ENCODE measurements around the gene MTCL3.

The MTCL3 gene

DNA sequence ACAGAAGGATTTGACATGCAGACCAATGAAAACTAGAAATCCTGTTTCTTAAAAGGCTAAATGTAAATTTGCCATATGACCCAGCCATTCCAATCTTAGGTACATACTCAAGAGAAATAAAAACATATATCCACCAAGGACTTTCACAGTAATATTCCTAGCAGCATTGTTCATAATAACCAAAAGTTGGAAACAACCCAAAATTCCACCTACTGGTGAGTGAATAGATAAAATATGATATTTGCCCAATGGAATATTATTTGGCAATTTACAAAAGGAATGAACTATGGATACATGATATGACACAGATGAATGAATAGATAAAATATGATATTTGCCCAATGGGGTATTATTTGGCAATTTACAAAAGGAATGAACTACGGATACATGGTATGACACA, 22.7 kb downstream of the MTCL3 start:
- no peak for ATAC-seq
- DNase-seq = no peak
- Mint-ChIP-seq H3K36me3 (ENCODE audit: low read depth) (no peaks in the 10 kb centered on the region), H3K4me3 (no peak overlapping the region), H3K27me3 (peaks cover 5% of the 10 kb centered on the region), H3K27ac (no peak overlapping the region), H3K4me1 (no peaks in the 10 kb centered on the region), H3K9me3 (no peaks in the 10 kb centered on the region)

DNA sequence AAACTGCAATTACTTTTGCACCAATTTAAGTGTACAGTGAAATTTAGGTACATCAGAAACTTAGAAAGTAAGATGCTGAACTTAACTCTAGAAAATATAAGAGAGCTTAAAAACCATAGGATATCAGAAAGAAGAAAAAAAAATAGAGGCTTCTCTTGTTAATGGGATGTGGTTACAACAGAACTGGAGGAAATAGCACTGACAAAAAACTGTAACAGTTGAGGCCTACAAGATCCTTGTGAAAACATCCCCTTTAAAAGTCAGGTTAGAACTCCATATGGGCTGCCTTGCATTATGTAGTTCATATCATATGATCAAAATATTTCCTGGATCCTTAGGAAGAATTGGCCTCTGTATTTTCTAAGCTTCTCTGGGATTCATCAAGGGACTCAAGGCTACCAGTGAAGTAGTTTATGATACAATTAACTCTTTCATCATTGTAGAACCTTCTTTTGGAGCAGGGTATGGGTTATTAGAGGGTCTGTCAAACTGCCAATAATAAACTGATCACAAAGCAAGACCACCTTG, 24.8 kb downstream of the MTCL3 start:
- H3K27ac Mint-ChIP-seq = no peak overlapping the region

DNA sequence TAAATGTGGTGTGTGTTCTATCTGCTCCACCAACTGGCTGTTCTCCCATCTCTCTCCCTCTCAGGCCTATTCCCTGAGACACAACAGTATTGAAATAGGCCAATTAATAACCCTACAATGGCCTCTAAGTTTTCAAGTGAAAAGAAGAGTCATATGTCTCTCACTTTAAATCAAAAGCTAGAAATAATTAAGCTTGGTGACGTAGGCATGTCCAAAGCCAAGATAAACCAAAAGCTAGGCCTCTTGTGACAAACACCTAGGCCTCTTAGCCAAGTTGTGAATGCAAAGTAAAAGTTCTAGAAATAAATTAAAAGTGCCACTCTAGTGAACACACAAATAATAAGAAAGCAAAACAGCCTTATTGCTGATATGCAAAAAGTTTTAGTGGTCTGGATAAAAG, 29.9 kb downstream of the MTCL3 start:
- ATAC-seq (no peak), DNase-seq (no peak)
- peaks cover 4% of the 10 kb centered on the region for H3K9me3 Mint-ChIP-seq
- H3K36me3 Mint-ChIP-seq (ENCODE audit: low read depth) = peaks cover 6% of the 10 kb centered on the region
- H3K27ac Mint-ChIP-seq = no peak overlapping the region
- H3K27me3 Mint-ChIP-seq = no peaks in the 10 kb centered on the region
- H3K4me1 Mint-ChIP-seq = peaks cover 14% of the 10 kb centered on the region
- H3K4me3 Mint-ChIP-seq = no peak overlapping the region

More for the DNA sequence above, 24.8 kb downstream of the MTCL3 start:
- DNase-seq (no peak), ATAC-seq (no peak)
- H3K4me1 Mint-ChIP-seq = no peaks in the 10 kb centered on the region
- no peak overlapping the region for H3K4me3 Mint-ChIP-seq
- no peaks in the 10 kb centered on the region for H3K9me3 Mint-ChIP-seq
- peaks cover 6% of the 10 kb centered on the region for H3K36me3 Mint-ChIP-seq (ENCODE audit: low read depth)
- H3K27me3 Mint-ChIP-seq = peaks cover 5% of the 10 kb centered on the region

DNA sequence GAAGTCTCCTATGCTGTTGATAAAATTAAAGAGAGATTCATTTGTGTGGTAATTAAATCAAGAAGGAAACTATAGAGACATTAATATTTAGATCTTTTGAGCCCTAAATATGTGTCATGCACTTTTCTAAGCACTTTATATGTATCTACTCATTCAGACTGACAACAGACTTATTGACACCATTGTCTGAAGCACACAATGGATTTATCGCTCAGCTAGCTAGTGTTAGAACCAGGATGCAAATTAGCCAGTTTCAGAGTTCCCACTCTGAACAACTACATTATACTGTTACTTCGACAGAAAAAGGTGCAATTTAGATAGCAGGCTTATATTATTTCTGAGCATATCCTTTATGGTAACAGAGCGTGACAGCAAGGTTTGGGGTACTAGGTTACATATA, 32.2 kb downstream of the MTCL3 start:
- Mint-ChIP-seq H3K27me3 (no peaks in the 10 kb centered on the region), H3K36me3 (ENCODE audit: low read depth) (peaks cover 12% of the 10 kb centered on the region)

DNA sequence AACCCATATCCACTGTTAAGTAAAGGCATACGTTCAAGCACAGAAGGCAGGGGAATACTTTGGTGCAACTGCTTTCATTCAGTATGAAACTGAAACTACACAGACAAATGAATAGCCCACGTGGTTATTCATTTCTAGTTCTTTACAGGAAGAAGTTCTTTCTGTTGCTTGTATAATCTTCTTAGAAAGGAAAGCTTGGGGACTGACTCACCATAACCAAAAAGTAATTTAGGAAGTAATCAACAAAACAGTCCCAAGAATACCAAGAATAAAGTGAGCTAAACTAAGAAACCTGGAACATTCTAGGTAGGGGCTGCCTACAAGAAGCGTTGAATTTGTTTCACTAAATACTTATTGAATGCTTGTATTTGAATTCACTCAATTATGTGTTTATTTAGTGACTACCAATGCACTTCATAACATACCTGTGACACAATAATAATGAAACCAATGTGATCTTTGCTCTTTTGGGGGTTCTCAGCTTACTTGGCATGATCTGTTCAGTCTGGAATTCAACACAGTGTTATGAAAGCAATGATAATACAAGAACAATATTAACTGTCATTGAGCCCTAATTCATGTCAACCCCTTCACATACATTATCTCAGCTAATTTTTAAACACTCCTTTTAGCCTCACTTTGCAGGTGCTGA, 34.8 kb downstream of the MTCL3 start:
- peak; percentile 90 for ATAC-seq
- Mint-ChIP-seq H3K4me3 (peak overlapping the region; percentile 6), H3K9me3 (peaks cover 4% of the 10 kb centered on the region), H3K36me3 (ENCODE audit: low read depth) (peaks cover 6% of the 10 kb centered on the region), H3K27ac (peak overlapping the region; percentile 69), H3K4me1 (peaks cover 23% of the 10 kb centered on the region), H3K27me3 (no peaks in the 10 kb centered on the region)
- no peak for DNase-seq

More for the DNA sequence above, 32.2 kb downstream of the MTCL3 start:
- Mint-ChIP-seq H3K9me3 (peaks cover 4% of the 10 kb centered on the region), H3K4me3 (no peak overlapping the region), H3K27ac (no peak overlapping the region), H3K4me1 (peaks cover 23% of the 10 kb centered on the region)
- ATAC-seq (no peak), DNase-seq (no peak)

DNA sequence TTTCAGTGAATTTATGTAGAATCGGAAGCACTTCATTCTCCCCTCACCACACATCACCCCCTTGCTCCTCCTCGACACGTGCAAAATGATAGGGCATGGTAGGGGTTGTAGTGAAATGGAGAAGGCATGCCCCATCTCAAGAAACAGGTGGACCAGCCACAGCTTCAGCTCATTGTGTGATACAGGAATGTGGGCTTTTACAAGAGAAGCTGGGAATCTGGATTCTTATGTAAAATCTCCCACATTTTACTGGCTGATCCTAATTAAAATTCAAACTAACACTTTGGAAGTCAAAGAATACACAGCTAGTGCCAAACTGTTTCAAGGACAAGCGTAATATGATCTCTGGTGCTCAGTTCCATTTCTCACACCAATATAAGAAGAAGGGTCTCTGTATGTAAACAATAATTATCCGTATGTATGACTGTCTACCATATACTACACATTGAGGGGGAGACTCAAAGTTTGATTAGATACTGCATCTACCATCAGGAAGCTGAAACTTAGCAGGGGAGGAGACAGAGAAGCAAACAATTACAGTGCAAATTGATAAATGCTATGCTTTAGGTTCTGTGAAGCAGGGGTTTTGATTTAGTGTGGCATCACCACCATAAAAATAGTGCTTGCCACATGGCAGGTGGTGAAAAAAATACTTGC, 35.6 kb downstream of the MTCL3 start:
- DNase-seq (no peak), ATAC-seq (no peak)
- peak overlapping the region; percentile 69 for H3K27ac Mint-ChIP-seq
- H3K36me3 Mint-ChIP-seq (ENCODE audit: low read depth) = peaks cover 6% of the 10 kb centered on the region
- H3K4me1 Mint-ChIP-seq = peaks cover 23% of the 10 kb centered on the region
- peak overlapping the region; percentile 27 for H3K4me3 Mint-ChIP-seq
- peaks cover 4% of the 10 kb centered on the region for H3K9me3 Mint-ChIP-seq
- H3K27me3 Mint-ChIP-seq = no peaks in the 10 kb centered on the region

DNA sequence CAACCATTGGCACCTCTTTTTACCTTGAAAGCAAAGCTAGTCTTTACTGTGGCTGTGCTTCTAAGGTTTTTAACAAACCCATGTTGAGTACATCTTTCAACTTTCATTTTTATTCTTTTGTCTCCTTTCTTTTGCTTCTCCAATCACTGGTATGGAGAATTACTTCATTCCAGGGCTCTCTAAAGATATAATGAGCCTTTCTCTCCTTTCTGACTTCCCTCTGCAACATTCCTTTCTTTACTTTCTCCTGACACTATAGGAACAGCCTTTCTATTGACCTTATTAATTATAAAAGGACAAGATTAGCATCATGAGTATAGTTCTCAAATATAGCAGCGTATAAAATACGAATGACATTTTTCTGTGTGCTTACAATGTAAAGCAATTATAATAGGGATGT, 36.8 kb downstream of the MTCL3 start:
- no peak for DNase-seq
- ATAC-seq = no peak
- Mint-ChIP-seq H3K4me3 (no peak overlapping the region), H3K4me1 (peaks cover 23% of the 10 kb centered on the region), H3K27ac (no peak overlapping the region), H3K36me3 (ENCODE audit: low read depth) (peaks cover 8% of the 10 kb centered on the region), H3K9me3 (peaks cover 4% of the 10 kb centered on the region), H3K27me3 (peaks cover 2% of the 10 kb centered on the region)

DNA sequence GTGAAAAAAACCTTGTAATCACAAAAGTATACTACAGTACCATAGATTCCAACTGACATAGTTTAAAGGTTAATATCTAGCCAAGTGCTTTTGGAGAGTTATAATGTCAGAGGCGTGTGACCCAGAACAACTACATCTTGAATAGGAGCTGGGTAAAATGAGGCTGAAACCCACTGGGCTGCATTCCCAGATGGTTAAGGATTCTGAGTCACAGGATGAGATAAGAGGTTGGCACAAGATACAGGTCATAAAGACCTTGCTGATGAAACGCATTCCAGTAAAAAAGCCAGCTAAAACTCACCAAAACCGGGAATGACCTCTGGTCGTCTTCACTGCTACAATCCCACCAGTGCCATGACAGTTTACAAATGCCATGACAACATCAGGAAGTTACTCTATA, 37.5 kb downstream of the MTCL3 start:
- no peak for ATAC-seq
- DNase-seq = no peak
- Mint-ChIP-seq H3K9me3 (peaks cover 4% of the 10 kb centered on the region), H3K27me3 (peaks cover 2% of the 10 kb centered on the region), H3K4me1 (peaks cover 23% of the 10 kb centered on the region), H3K36me3 (ENCODE audit: low read depth) (peaks cover 8% of the 10 kb centered on the region), H3K27ac (no peak overlapping the region), H3K4me3 (no peak overlapping the region)

DNA sequence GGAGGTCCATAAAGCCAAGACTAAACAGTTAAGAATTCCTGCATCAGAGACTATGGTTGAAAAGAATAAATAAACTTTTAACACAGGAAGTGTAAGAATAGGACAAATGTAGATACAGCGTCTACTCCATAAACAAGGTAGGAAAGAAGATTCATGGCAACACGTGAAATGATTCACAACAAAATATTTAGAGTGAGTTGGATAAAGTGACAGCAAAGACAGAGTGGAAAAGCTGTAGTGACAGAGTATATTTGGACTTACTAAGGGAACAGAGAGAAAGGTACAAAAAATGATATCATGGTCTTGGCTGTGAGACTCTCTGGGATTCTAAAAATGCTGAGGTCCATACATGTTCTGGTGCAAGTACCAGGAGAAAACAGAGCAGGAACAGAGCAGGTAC, 38.0 kb downstream of the MTCL3 start:
- Mint-ChIP-seq H3K27me3 (peaks cover 2% of the 10 kb centered on the region), H3K36me3 (ENCODE audit: low read depth) (peaks cover 10% of the 10 kb centered on the region), H3K27ac (no peak overlapping the region), H3K4me1 (peaks cover 23% of the 10 kb centered on the region), H3K9me3 (peaks cover 4% of the 10 kb centered on the region), H3K4me3 (no peak overlapping the region)
- DNase-seq = no peak
- no peak for ATAC-seq

DNA sequence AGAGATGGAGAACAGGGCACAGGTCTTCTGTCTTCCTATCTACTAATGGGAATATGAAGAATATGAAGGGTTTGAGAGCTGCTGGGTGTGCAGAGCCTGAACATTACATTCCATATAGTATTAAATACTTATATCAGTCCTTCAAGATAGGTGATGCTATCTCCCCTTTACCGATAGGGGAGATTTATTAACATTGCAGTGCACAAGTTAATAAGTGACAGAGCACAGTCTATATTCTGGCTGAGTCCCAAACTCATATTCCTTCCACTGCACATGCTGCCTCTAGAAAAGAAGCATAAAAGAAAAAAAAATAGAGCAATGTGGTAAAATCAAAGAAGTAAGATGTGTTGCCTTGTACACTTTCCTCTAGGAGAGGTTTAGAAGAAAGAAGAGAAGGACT, 41.5 kb downstream of the MTCL3 start:
- no peak for ATAC-seq
- H3K9me3 Mint-ChIP-seq = no peaks in the 10 kb centered on the region

DNA sequence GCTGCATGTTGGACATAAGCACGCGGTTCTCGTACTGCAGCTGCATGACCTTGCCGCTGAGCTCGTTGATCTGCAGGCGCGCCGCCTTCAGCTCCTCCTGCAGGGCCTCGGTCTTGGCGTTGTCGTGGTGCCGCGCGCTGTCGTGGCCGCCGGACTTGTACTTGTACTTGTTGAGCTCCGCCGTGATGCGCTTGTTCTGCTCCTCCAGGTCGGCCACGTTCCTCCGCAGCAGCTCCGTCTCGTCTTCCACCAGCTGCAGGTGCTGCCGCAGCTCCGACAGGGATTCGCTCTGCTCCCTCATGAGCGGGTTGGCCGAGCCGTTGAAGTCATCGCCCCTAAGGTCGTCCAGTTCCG, 43.3 kb downstream of the MTCL3 start:
- H3K27me3 Mint-ChIP-seq = peaks cover 2% of the 10 kb centered on the region
- H3K36me3 Mint-ChIP-seq (ENCODE audit: low read depth) = peaks cover 9% of the 10 kb centered on the region
- H3K4me3 Mint-ChIP-seq = no peak overlapping the region
- H3K9me3 Mint-ChIP-seq = no peaks in the 10 kb centered on the region
- ATAC-seq (no peak), DNase-seq (no peak)
- H3K27ac Mint-ChIP-seq = no peak overlapping the region
- H3K4me1 Mint-ChIP-seq = no peaks in the 10 kb centered on the region

More for the DNA sequence above, 41.5 kb downstream of the MTCL3 start:
- peaks cover 13% of the 10 kb centered on the region for H3K36me3 Mint-ChIP-seq (ENCODE audit: low read depth)
- no peak overlapping the region for H3K27ac Mint-ChIP-seq
- H3K4me1 Mint-ChIP-seq = no peaks in the 10 kb centered on the region
- H3K4me3 Mint-ChIP-seq = no peak overlapping the region
- no peak for DNase-seq
- peaks cover 2% of the 10 kb centered on the region for H3K27me3 Mint-ChIP-seq

DNA sequence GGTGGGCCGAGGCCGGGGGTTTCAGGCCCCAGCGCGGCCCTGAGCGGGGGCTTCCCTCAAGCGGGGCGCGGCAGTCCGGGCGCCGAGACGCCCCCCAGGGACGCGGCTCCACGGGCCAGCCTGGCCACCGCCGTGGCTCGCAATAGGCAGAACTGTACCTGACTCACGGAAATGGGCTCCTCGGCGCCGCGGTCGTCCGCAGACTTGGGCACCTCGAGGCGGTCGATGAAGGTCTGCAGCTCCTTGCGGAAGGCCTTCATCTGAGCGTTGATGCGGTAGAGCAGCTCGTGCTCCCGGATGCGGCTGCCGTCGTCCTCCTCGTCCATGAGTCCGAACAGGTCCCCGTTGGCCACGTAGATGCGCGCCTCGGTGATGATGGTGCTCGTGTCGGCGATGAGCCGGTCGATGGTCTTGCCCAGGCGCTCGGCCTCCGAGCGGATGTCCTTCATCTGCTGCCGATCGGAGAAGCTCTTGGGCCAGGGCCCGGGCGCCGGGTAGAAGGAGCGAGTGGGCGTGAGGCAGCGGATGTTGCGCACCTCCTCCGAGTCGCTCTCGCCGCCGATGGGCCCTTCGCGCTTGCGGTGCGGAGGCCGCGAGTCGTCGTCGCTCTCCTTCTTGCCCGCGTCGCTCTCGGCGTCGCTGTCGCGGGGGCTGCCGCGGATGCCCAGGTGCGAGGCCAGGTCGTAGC, 43.9 kb downstream of the MTCL3 start:
- peak; percentile 33 for ATAC-seq
- Mint-ChIP-seq H3K4me1 (no peaks in the 10 kb centered on the region), H3K27me3 (peaks cover 3% of the 10 kb centered on the region), H3K4me3 (no peak overlapping the region), H3K36me3 (ENCODE audit: low read depth) (peaks cover 9% of the 10 kb centered on the region), H3K27ac (no peak overlapping the region), H3K9me3 (no peaks in the 10 kb centered on the region)
- no peak for DNase-seq

DNA sequence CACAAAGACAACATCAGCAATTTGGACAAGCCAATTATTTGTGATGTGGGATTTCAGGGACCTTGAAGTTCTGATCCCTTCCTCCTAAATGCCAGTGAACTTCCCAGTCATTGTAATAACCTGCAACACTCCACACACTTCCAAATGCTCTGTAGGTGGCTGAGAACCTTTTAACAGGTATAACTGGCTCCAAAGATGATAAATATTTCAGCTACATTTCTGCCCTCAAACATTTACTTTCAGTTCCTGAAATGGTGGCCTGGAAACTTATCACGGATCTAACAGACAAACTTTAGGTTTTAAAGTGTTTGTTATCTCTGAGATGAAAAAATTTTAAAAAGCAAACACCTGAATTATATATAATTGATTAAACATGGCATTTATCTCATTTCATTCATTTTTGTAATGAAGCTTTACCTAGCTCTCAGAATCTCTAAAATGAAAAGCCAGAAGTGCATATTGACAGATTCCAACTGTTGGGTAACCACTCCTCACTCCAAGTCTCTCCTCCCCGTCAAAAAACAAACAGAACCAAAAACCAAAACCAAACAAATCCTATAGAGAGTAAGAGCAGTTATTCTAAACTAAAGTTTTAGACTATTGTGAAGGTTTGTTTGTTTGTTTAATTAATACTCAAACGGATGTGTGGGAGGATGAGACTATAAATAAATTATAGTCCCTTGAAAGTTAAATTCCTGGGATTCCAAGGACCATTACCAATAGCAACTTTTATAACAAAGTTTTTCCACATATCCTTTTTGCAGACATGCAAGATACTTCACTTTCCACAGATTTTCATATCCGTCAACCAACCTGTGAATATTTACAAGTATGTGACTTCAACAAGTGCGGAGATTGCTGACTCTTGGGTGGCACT, 47.5 kb downstream of the MTCL3 start:
- H3K27me3 Mint-ChIP-seq = peaks cover 2% of the 10 kb centered on the region
- no peaks in the 10 kb centered on the region for H3K9me3 Mint-ChIP-seq
- ATAC-seq = no peak
- H3K4me1 Mint-ChIP-seq = no peaks in the 10 kb centered on the region
- peaks cover 6% of the 10 kb centered on the region for H3K36me3 Mint-ChIP-seq (ENCODE audit: low read depth)
- DNase-seq = no peak
- no peak overlapping the region for H3K4me3 Mint-ChIP-seq
- H3K27ac Mint-ChIP-seq = no peak overlapping the region

DNA sequence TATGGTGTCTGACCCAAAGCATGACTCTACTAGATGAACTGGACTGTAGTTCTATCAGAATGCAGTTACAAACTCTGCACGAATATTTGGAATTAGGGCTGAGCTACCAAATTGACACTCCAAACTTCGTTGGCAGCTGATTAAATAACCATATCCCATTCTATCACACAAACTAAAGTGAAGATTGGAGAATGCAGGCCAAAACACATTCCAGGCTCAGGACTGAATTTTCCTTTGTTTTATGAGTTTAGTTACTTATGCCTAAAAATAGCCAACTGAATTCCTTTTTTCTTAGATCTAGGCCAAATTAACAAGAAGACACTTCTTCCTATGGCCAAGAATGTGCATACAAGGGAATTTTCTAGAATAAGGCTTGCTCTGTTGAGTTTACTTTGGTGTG, 50.2 kb downstream of the MTCL3 start:
- H3K27ac Mint-ChIP-seq = no peak overlapping the region
- ATAC-seq (no peak), DNase-seq (no peak)
- no peaks in the 10 kb centered on the region for H3K9me3 Mint-ChIP-seq
- H3K4me3 Mint-ChIP-seq = no peak overlapping the region
- H3K27me3 Mint-ChIP-seq = peaks cover 2% of the 10 kb centered on the region
- H3K36me3 Mint-ChIP-seq (ENCODE audit: low read depth) = no peaks in the 10 kb centered on the region
- no peaks in the 10 kb centered on the region for H3K4me1 Mint-ChIP-seq
